GM18873 (cell line): ENCODE data around the gene LMOD2.
"Not testable (repeated sequence)": the region's sequence is repeated elsewhere in the genome, so short reads cannot be mapped to it uniquely, and the experiment has no call there.

Experiments used
- ATAC-seq: cut with Tn5 transposase; IDR thresholded peaks from one replicate; pipeline ENCODE4 v1.9.1; 2021; ENCODE audit warnings: mild to moderate bottlenecking, moderate library complexity, moderate number of reproducible peaks; ENCODE audit not compliant: unreplicated experiment, low FRiP score

LMOD2 gene

GRCh38 chr7:123655614-123656013 is at the start of gene LMOD2:
LMOD2 (plus strand) TSS chr7:123655866; CDS start chr7:123655964, 98 bp downstream.
- ATAC-seq = no peak

- no peak for ATAC-seq
Observed at GRCh38 chr7:123607423-123607975, 48.2 kb upstream of the LMOD2 start.

GRCh38 chr7:123608991-123609882 is 46.4 kb upstream of the LMOD2 start:
- ATAC-seq = no peak

GRCh38 chr7:123609883-123610239 is 45.8 kb upstream of the LMOD2 start:
- ATAC-seq = no peak

GRCh38 chr7:123612024-123612423 is 43.6 kb upstream of the LMOD2 start:
- ATAC-seq = no peak

- no peak for ATAC-seq
Observed at GRCh38 chr7:123615344-123615743, 40.3 kb upstream of the LMOD2 start.

GRCh38 chr7:123616223-123616622 is 39.4 kb upstream of the LMOD2 start:
- ATAC-seq = no peak

- no peak for ATAC-seq
Observed at GRCh38 chr7:123621707-123622106, 34.0 kb upstream of the LMOD2 start.

GRCh38 chr7:123622660-123623386 is 32.8 kb upstream of the LMOD2 start:
- no peak for ATAC-seq

- ATAC-seq = peak; percentile 98
Observed at GRCh38 chr7:123624527-123625183, 31.0 kb upstream of the LMOD2 start.

GRCh38 chr7:123625254-123625653 is 30.4 kb upstream of the LMOD2 start:
- no peak for ATAC-seq

- ATAC-seq = no peak
Observed at GRCh38 chr7:123627851-123628250, 27.8 kb upstream of the LMOD2 start.

- ATAC-seq = no peak
Observed at GRCh38 chr7:123628829-123629228, 26.8 kb upstream of the LMOD2 start.

- no peak for ATAC-seq
Observed at GRCh38 chr7:123629281-123629680, 26.4 kb upstream of the LMOD2 start.

GRCh38 chr7:123632808-123633207 is 22.9 kb upstream of the LMOD2 start:
- no peak for ATAC-seq

- ATAC-seq = no peak
Observed at GRCh38 chr7:123633553-123633952, 22.1 kb upstream of the LMOD2 start.

GRCh38 chr7:123634011-123634573 is 21.6 kb upstream of the LMOD2 start:
- not testable (repeated sequence) for ATAC-seq

- ATAC-seq = no peak
Observed at GRCh38 chr7:123635551-123636359, 19.9 kb upstream of the LMOD2 start.

GRCh38 chr7:123637203-123637602 is 18.5 kb upstream of the LMOD2 start:
- no peak for ATAC-seq

- no peak for ATAC-seq
Observed at GRCh38 chr7:123637878-123638277, 17.8 kb upstream of the LMOD2 start.
